GM12878 (cell line): Measurements from ENCODE around the gene ANKRD11.

Source experiments
- CBX3 ChIP-seq: fragments of 200-600 bp; sonication (generic); IDR thresholded peaks from 2 replicates; pipeline ENCODE4 v1.6.1; 2016; ENCODE audit warnings: low read depth, borderline replicate concordance
- EP300 ChIP-seq, 2 experiments: fragments of 150-350 bp in 1 of 2; IDR thresholded peaks; 2 replicates each; pipeline ENCODE4 v1.6.1; 2011 to 2012; ENCODE audit warnings: low read depth in 2 of 2, low read length in 2 of 2, borderline replicate concordance in 1 of 2, improper control_type of control experiment in 1 of 2, inconsistent platforms in 1 of 2; ENCODE audit not compliant: control insufficient read depth in 1 of 2
- POLR2A ChIP-seq: IDR thresholded peaks from 2 replicates; pipeline ENCODE4 v1.6.1; 2011; ENCODE audit warnings: low read depth, mild to moderate bottlenecking, low read length
- REST ChIP-seq: IDR thresholded peaks from 2 replicates; pipeline ENCODE4 v1.6.1; 2012; ENCODE audit warnings: mild to moderate bottlenecking, low read depth, low read length

DNA sequence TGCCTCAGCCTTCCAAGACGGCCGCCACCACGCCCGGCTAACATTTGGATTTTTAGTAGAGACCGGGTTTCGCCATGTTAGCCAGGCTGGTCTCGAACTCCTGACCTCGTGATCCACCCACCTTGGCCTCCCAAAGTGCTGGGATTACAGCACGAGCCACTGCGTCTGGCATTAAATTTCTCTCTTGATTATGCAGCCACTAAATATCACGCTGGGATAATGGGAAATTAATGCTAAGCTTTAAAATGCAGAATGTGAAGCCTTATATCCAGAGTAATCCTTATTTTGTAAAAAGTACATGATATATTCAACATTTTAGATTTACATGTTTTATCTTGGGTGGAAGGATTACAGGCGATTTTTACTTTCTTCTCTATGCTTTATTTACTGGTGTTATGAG, 89.2 kb downstream of the ANKRD11 start:
- no peak for TF ChIP-seq EP300 (IDR thresholded peaks at IDR 0.05; ENCODE audit: borderline replicate concordance in 1 of 2, control insufficient read depth in 1 of 2, low read depth in 2 of 2, low read length in 2 of 2)
- no peak for TF ChIP-seq POLR2A
- TF ChIP-seq REST: no peak
- TF ChIP-seq CBX3: no peak
